ENCODE data around the gene DYDC2.

Gene DYDC2

DNA sequence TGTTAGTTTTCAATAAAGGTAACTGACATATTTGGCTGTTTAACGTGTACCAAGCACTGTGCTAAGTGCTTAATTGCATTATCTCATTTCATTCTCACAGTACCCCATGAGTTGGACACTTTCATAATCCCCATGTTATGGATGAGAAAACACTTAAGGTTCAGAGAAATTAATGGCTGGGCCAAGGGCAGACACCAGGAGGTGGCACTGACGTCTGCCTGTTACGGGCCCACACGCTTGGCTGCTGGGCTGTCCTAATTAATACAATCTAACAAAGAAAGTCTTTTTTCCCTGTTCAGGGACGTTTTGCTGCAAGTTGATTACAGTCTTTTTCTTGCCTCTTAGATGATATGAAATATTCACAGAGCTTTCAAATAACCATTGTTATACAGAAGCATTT lies 16.1 kb downstream of the DYDC2 start:
- no peak for DNase-seq

DNA sequence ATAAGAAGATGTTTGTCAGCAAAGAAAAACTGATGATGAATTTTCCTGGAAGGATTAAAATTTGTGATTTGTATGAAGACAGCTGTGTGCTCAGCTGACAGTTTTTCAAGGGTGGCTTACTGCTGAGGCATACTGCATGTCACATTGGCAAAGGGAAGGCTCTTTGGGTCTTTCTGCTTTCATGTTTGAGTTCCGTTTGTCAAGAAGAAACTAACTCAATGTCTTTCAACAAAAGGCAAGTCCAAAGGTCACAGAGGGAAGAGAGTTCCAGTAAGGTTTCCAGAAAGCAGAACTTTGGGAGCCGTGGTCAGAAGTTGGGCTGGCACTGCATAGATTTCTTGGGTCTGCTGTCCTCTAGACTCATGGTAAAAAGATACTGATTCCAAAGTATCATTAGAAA lies 16.9 kb downstream of the DYDC2 start:
- no peak for DNase-seq

DNA sequence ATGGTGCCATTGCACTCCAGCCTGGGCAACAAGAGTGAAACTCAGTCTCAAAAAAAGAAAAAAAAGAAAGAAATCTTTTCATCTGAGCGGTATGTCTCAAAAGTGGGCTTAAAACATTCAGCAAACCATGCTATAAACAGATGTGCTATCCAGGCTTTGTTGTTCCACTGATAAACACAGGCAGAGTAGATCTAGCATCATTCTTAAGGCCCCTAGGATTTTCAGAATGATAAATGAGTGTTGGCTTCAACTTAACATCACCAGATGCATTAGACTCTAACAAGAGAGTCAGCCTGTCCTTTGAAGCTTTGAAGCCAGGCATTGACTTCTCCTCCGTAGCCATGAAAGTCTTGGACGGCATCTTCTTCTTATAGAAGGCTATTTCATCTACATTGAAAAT lies 23.1 kb downstream of the DYDC2 start:
- DNase-seq: no peak

GRCh38 chr10:80380185-80380584 lies 23.6 kb downstream of the DYDC2 start:
- no peak for DNase-seq

DNA sequence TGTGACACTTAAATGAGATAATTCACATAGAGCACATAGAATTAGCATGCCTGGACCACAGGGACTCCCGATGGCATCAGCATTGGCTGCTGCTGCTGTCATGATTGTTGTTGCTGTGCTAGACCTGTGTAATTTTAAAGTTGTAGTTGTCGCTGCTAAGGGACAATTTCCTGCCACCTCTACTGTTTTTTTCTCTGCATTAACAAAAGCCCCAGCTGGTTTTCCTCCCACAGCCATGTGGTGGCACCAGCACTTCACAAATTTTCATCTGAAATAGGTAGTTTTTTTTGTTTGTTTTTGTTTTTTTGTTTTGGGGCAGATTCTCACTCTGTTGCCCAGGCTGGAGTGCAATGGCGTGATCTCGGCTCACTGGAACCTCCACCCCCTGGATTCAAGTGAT lies 26.4 kb downstream of the DYDC2 start:
- DNase-seq: peak; percentile 21

GRCh38 chr10:80390740-80391139 lies 34.2 kb downstream of the DYDC2 start:
- no peak for DNase-seq

- no peak for DNase-seq
Observed at GRCh38 chr10:80392250-80392649, 35.7 kb downstream of the DYDC2 start.

DNA sequence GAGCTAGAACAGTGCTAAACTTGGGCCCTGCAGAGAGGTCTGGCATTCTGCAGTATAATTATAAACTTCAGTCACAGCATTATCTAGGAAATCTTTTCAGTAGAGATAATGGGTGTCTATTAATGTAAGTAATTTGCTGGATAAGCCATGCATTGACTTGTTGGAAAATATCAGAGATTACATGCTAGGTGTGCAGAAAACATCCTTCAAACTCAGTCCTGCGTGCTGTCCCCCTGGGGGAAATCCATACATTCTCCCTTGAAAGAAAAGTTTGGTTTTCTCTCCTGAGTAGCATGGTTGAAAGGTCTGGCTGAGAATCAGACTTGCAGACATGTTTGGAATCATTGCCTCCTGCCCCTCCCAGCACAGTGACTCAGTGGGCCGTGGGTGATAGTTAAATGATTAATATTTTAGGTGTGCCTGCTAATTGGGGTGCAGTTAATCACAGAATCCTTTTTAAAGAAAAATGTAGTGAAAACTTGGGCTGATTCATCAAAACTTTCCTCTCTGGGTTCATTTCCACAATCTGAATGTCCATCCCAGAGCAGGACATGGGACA lies 37.9 kb downstream of the DYDC2 start:
- no peak for DNase-seq

GRCh38 chr10:80397014-80397413 lies 40.4 kb downstream of the DYDC2 start:
- no peak for DNase-seq

DNA sequence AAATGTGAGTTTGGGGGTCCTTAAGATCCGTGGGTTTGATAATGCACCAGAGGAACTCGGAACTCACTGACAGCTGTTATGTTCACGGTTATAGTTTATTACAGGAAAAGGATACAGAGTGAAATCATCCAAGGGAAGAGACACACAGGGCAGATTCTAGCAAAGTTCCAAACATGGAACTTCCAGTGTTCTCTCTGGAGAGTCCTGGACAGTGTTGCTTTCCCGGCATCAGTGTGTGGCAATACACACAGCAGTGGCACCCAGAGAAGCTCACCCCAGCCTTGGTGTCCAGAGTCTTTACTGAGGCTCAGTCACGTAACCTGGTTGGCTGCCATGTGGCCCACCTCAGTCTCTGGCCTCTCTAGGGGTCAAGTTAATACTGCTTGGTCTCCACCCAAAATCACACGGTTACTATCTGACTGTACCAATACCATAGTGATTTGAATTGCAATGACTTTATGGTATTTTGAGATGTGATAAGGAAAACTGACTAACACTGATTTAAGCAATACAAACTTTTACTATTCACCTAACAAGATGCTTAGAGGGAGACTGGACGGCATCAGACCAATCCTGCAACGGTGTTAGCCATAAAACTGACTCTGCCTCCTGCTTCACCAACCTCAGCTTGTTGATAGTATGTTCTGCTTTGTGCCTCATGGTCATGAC lies 43.7 kb downstream of the DYDC2 start:
- no peak for DNase-seq

DNA sequence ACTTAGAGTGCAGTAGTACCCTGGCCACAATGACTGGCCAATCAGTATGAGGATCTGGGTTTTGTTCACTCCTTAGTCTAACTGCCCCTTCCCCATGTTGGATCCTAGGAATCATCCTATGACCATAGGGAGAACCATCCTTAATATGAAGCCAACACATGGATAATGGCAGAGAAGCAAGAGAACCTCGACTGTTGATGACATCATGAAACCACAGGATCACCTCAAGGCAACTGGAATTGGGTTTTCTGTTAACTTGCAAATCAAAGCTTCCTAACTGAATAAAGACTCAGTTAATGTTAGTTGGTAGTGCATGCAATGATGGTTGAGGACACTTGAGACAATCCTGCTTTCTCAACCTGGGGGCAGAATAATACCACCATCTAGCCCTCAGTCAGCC lies 48.5 kb downstream of the DYDC2 start:
- no peak for DNase-seq

DNA sequence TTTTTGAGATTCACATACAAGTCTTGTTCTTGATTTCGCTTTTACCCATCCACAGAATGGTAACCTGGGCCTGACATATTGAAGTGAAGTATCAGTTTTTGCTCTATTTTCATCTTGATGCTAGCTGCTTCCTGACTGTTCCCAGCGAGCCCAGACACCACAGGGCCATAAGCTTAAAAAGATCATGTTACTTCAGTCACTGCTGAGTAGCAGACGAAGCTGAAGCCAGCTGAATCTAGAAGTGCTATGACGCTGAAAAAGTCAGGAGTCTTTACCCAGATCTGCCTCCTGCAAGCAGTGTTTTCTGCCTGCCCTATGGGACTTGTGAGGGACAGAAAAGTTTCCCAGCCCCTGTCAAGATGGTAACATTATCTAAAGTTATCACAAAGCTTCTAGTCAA lies 49.0 kb downstream of the DYDC2 start:
- DNase-seq: no peak

DNA sequence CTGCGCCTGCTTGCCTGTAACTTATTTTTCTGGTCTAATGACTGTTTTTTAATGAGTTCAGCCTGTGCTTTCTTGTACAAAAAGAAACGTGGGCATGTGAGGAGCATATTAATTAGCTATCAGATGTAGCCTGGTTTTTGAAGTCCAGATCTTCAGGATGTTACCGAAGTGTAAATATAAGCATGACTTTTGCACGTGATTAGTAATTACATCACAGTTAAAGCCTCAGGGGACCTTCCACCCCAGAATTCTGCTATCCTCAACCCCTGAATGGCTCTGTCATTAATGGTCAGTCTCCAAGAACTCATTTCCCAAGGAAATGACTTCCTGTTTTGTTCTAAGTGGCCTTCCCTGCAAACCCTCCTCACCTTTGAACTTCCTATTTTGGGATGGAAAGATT lies 49.6 kb downstream of the DYDC2 start:
- DNase-seq: no peak

- DNase-seq: no peak
Observed at GRCh38 chr10:80407812-80408241, 51.2 kb downstream of the DYDC2 start.

DNA sequence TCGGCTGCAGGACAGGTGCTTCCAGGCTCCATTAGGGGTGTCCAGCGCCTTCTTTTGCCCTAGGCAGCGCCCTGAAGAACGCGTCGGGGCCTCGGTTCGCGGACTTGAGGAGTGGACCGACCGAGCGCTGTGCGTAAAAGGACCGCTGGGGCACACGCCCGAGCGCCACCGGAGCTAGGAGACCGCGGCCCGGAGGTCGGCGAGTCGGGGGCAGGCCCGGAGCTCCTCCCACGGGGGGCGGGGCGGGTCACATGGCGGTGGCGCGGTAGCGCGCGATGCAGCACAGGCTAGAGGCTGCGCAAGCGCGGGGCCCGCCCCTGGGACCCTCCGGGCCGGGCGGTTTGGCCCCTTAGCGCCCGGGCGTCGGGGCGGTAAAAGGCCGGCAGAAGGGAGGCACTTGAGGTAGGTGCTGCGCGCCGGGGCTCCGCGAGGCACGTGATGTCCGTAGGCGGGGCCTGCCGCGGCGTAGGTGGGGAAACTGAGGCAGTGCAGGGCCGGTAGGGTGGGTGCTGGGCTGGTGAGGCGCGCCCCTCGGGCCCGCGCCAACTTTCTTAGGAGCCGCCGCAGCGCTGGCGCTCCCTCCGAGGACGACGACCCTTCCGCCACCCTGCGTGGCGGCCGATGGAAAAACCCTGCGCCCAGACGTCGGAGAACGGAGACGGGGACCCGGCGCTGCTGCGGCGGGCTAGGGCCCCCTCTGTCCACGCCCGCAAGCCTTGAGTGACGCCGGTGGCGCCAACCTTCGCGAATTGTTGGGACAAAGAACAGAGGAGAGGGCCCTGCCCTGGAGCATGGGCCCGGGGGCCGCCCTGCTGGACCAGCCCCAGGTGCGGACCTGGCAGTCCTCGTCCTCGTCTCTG lies 51.9 kb downstream of the DYDC2 start, which contains the start of gene PRXL2A:
Gene PRXL2A, plus strand, starts transcription at position 310 of the 860 bp plus-strand sequence. CDS start 11,917 bp downstream, outside the sequence.
- DNase-seq: peak; percentile 41

DNA sequence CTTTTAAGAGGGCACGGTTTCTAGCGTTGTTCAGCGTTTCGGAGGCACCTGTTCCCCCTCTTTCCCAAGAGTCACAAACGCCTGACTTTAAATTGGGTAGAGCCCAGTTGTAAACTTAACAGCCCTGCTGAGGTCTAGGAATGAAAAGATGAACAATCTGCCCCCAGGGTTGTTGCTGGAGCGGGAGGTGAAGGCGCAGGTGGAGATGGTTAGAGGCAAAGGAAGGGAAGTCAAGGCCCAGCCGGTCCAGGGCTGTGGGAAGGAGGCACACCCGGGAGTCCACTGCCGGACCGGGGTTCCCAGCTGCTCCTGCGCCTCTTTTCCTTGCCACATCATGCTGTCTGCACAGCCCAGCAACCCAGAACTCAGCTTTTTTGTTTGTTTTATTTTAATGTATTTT lies 52.5 kb downstream of the DYDC2 start:
- no peak for DNase-seq

GRCh38 chr10:80410122-80410521 lies 53.5 kb downstream of the DYDC2 start:
- DNase-seq: no peak

DNA sequence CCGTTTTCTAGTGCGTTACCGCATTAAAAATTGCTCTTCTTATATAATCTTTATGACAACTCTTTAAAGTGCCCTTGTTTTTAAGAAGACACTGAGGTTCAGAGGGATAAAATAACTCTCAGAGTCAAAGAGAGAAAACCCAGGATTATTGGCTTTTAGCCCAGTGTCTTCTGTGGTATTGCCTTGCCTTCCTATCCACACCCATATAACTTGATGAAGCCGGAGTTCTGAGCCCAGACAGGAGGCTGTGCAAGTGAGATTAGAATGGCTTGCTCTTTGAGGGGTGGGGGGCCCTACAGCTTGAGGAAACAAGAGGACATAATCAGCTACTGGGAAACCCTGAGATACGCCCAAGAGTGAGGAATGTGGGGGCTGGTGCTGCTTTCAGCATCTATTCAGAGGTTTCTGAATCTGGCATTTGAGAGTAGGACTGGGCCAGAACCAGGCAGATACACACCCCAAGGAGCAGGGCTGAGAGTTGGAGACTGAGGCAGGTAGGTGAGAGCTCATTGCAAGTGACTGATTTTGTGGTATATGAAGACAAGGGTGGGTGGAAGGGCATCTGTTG lies 54.1 kb downstream of the DYDC2 start:
- no peak for DNase-seq

DNA sequence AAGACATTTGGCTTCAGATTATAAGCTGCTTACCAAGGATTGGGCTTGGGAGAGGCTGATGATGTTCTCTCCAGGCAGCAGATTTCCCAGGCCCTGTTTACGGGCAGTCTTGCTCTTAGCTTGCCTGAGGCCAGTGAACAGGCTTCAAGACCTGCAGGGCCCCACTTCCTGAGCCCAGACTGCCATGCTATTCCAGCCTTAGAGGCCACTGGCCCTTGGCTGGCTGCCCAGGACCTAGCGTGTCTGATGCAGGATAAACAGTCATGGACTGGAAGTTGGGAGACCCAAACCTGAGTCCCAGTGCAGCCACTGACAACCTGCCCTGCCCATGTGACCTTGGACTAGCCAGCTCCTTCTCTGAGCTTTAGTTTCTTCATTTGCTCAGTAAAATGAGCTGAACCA lies 54.7 kb downstream of the DYDC2 start:
- no peak for DNase-seq

DNA sequence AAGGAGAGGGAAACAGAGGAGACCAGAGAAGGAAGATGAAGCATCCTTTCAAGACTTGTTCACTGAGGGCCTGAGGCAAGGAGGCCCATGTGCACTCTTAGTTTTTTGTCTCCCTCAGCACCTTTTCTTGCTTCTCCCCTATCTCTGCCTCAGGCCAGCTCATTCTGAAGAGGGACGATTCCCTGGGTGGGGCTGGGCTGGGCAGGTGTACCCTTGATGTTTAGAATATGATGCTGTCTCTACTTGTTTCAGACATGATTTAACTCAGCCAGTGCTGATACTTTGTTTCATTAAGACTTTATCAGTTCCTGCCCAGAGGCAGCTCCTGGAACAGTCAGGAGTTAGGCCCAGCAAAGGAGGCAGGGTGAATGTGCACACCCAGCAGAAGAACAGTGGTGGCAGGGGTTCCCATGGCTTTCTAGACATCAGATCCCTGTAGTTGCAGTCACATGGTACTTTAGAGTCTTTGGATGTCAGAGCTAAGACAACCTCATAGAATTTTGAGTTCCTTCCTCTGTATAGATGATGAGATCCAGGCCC lies 55.2 kb downstream of the DYDC2 start:
- no peak for DNase-seq

GRCh38 chr10:80412486-80412885 lies 55.9 kb downstream of the DYDC2 start:
- DNase-seq: no peak

- DNase-seq: peak; percentile 2
Observed at GRCh38 chr10:80413271-80413996, 56.9 kb downstream of the DYDC2 start.
